Effector CD8-positive, alpha-beta T cell (primary cell): ENCODE measurements around the gene PLEKHM2.

ENCODE experiments used
- DNase-seq: peaks from one replicate; lab custom pipeline; 2025; lab: John Stamatoyannopoulos, UW

PLEKHM2 gene

GRCh38 chr1:15702722-15703550, 18.8 kb downstream of the PLEKHM2 start:
- no peak for DNase-seq

- DNase-seq, result no peak
These were observed 19.4 kb downstream of the PLEKHM2 start for GRCh38 chr1:15703562-15703961.

GRCh38 chr1:15704526-15705183, 20.5 kb downstream of the PLEKHM2 start:
- no peak for DNase-seq

GRCh38 chr1:15705184-15705566, 21.1 kb downstream of the PLEKHM2 start:
- no peak for DNase-seq

GRCh38 chr1:15706751-15707150, 22.6 kb downstream of the PLEKHM2 start:
- DNase-seq, result no peak

GRCh38 chr1:15707239-15707925, 23.3 kb downstream of the PLEKHM2 start:
- no peak for DNase-seq

- DNase-seq, result no peak
These were observed 24.5 kb downstream of the PLEKHM2 start for GRCh38 chr1:15708486-15709137.

- DNase-seq, result no peak
These were observed 25.1 kb downstream of the PLEKHM2 start for GRCh38 chr1:15709226-15709625.

GRCh38 chr1:15712168-15712567, 28.0 kb downstream of the PLEKHM2 start:
- no peak for DNase-seq

- no peak for DNase-seq
These were observed 30.5 kb downstream of the PLEKHM2 start for GRCh38 chr1:15714406-15715136.

GRCh38 chr1:15717418-15718125, 33.5 kb downstream of the PLEKHM2 start:
- DNase-seq, result no peak

GRCh38 chr1:15718199-15718601, 34.1 kb downstream of the PLEKHM2 start:
- DNase-seq, result no peak

- no peak for DNase-seq
These were observed 35.4 kb downstream of the PLEKHM2 start for GRCh38 chr1:15719381-15720120.

GRCh38 chr1:15720861-15721260, 36.7 kb downstream of the PLEKHM2 start:
- no peak for DNase-seq

- DNase-seq, result no peak
These were observed 38.3 kb downstream of the PLEKHM2 start for GRCh38 chr1:15722411-15722810.

GRCh38 chr1:15722836-15723532, 38.9 kb downstream of the PLEKHM2 start:
- DNase-seq, result no peak

- no peak for DNase-seq
These were observed 39.6 kb downstream of the PLEKHM2 start for GRCh38 chr1:15723631-15724246.

- no peak for DNase-seq
These were observed 41.1 kb downstream of the PLEKHM2 start for GRCh38 chr1:15724949-15725880.
